Mucosa of stomach (tissue), 1 donor: ENCODE data around the gene HCCS.

Source experiments
- H3K27me3 ChIP-seq: one replicate; pipeline ENCODE4 v1.7.0; 2013; ENCODE audit warnings: mild to moderate bottlenecking, low read length; ENCODE audit not compliant: control insufficient read depth, insufficient read depth
- H3K36me3 ChIP-seq: one replicate; pipeline ENCODE4 v1.7.0; 2013; ENCODE audit warnings: low read length; ENCODE audit not compliant: control insufficient read depth, insufficient read depth
- H3K4me1 ChIP-seq: one replicate; pipeline ENCODE4 v1.7.0; 2013; ENCODE audit warnings: mild to moderate bottlenecking, low read length; ENCODE audit not compliant: control insufficient read depth, insufficient read depth
- H3K4me3 ChIP-seq: one replicate; pipeline ENCODE4 v1.7.0; 2013; ENCODE audit warnings: low read length
- H3K9ac ChIP-seq: one replicate; pipeline ENCODE4 v1.7.0; 2013; ENCODE audit warnings: mild to moderate bottlenecking, low read length, moderate library complexity
- H3K9me3 ChIP-seq: one replicate; pipeline ENCODE4 v1.7.0; 2013; ENCODE audit warnings: mild to moderate bottlenecking, low read length, moderate library complexity; ENCODE audit not compliant: control insufficient read depth
- donor health status: Pancreatic carcinoma.

The HCCS gene

DNA sequence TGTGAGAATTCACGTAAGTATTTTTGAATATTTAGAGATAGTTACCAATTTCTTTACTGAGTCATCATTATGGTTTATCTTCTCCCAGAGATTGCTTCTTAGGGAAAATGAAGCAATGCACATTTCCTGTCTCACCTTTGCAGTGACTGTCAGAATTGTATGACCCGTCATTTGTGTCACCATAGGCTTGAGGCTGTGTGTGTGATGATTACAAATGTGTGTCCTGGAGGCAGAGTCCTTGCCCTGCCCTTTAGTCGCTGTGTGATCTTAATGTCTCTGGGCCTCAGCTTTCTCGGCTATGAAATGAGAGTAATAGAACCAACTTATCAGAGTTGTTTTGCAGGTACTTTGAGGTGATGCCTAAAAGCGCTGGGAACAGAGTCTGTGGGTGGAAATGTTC lies 13.9 kb downstream of the HCCS start:
- H3K9me3 ChIP-seq, result no peaks in the 10 kb centered on the region
- no peak overlapping the region for H3K4me3 ChIP-seq
- no peak overlapping the region for H3K9ac ChIP-seq
- H3K4me1 ChIP-seq, result no peaks in the 10 kb centered on the region
- no peaks in the 10 kb centered on the region for H3K36me3 ChIP-seq
- no peaks in the 10 kb centered on the region for H3K27me3 ChIP-seq

DNA sequence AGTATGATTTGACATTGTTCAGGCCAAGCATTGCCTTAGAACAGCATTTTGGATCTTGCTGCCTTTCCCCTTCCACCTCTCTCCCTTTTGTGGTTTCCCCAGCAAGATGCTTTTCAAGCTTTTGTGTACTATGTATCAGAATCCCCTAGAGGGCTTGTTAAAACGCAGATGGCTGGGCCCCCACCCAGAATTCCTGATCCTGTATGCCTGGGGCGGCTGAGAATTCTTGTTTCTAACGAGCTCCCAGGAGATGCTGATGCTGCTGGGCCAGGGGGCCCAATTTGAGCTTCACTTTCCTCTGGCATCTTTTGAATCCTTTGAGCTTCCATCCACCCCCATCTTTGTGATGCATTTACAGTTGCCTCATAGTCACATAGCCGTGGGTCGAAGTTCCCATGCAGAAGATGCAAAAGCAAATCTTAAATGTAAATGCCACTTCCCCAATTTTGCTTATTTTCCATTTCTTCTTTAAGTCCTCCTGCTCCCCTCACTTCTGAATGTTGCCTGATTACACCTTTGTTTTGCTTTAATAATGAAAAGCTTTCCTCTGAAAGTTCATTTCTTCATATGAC lies 18.5 kb downstream of the HCCS start:
- H3K27me3 ChIP-seq, result no peaks in the 10 kb centered on the region
- no peaks in the 10 kb centered on the region for H3K4me1 ChIP-seq
- H3K36me3 ChIP-seq, result no peaks in the 10 kb centered on the region
- no peak overlapping the region for H3K9ac ChIP-seq
- H3K9me3 ChIP-seq, result no peaks in the 10 kb centered on the region
- no peak overlapping the region for H3K4me3 ChIP-seq

DNA sequence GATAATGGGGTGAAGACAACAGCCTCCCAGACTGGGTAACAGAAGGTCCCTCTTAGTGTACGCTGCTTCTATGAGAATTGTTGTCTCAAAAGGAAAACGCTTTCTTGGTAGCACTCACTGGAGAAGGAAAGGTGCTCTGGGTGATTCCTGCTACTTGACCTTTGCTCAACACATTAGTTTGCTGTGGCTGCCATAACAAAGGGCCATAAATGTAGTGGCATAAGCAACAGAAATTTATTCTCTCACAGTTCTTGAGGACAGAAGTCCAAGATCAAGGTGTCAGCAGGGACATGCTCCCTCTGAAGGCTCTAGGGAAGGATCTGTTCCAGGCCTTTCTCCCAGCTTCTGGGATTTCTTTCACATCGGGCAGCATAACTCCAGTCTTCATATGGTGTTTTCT lies 19.0 kb downstream of the HCCS start:
- no peaks in the 10 kb centered on the region for H3K27me3 ChIP-seq
- H3K9ac ChIP-seq, result no peak overlapping the region
- H3K4me1 ChIP-seq, result no peaks in the 10 kb centered on the region
- no peaks in the 10 kb centered on the region for H3K36me3 ChIP-seq
- no peak overlapping the region for H3K4me3 ChIP-seq
- H3K9me3 ChIP-seq, result no peaks in the 10 kb centered on the region

DNA sequence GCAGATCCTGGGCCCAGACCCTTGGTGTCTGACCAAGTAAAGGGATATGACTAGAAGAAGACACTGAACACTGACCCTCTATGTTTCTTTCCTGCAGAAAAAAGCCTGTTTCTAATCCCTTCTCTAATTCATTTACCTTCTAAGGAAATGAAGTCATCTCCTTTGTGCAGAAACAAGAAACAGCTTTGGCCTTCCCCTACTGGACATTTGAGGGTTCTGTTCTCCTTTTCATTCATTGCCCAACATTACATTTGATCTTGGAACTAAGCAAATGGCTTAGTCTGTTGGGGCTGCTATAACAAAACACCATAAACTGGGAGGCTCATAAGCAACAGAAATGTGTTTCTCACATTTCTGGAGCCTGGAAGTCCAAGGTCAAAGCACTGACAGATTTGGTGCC lies 20.0 kb downstream of the HCCS start:
- Histone ChIP-seq H3K9me3 (no peaks in the 10 kb centered on the region), H3K4me3 (no peak overlapping the region), H3K9ac (no peak overlapping the region), H3K36me3 (no peaks in the 10 kb centered on the region), H3K27me3 (no peaks in the 10 kb centered on the region), H3K4me1 (no peaks in the 10 kb centered on the region)

DNA sequence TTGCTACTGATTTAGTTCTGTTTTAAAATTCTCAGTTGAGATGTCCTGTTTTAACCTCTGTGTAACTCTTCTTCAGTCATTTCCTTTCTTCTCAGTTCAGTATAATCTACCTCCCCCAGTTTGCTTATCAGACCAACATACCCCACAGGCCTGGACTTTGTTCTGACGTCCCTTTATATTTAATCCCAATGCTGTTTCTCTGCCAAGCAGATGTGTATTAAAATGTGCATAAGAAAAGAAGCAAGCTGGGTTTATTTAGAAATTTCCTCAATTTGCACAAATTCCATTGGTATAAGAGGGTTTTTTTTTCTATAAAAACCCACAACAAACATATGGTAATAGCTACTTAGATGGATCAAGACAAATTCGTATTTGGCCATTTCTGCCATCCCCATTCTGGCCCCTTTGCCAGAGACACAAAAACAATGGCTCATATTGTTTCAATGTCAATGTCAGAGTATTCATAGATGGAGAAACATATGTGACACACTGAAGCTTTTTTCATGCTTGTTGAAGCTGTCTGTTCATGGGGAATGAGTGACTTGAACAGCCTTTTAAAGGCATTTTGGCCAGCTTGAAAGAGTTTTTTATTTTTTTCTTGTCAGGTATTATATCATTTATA lies 24.5 kb downstream of the HCCS start:
- Histone ChIP-seq H3K4me1 (no peaks in the 10 kb centered on the region), H3K9ac (no peak overlapping the region), H3K27me3 (no peaks in the 10 kb centered on the region), H3K9me3 (no peaks in the 10 kb centered on the region), H3K4me3 (no peak overlapping the region), H3K36me3 (no peaks in the 10 kb centered on the region)

DNA sequence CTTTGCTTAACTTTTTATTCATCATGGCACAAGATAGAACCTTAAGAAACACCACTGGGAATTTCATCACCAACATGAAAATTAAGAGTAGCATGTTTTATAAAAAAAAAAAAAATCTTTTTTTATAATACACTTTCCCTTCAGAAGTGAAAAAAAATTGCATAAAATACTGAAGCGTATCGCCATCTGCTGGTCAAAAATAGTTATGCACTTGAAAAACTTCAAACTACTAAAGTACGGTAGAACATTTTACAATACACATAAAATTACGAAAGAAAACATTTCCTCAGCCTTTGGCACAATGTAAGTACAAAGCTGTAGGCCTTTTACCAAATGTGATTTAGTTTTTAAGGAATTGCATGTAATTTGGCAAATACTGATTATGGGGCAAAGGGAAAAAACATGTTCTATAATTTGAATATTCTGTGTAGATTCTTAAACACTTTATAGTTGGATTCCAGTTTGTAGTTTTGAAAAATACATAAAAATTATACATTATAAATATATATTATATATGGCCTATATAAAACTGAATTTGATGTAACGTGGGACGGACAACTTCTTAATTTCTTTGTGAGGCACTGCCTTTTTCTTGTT lies 26.5 kb downstream of the HCCS start:
- Histone ChIP-seq H3K27me3 (no peaks in the 10 kb centered on the region), H3K36me3 (no peaks in the 10 kb centered on the region), H3K4me1 (no peaks in the 10 kb centered on the region), H3K9me3 (no peaks in the 10 kb centered on the region), H3K9ac (no peak overlapping the region), H3K4me3 (no peak overlapping the region)

DNA sequence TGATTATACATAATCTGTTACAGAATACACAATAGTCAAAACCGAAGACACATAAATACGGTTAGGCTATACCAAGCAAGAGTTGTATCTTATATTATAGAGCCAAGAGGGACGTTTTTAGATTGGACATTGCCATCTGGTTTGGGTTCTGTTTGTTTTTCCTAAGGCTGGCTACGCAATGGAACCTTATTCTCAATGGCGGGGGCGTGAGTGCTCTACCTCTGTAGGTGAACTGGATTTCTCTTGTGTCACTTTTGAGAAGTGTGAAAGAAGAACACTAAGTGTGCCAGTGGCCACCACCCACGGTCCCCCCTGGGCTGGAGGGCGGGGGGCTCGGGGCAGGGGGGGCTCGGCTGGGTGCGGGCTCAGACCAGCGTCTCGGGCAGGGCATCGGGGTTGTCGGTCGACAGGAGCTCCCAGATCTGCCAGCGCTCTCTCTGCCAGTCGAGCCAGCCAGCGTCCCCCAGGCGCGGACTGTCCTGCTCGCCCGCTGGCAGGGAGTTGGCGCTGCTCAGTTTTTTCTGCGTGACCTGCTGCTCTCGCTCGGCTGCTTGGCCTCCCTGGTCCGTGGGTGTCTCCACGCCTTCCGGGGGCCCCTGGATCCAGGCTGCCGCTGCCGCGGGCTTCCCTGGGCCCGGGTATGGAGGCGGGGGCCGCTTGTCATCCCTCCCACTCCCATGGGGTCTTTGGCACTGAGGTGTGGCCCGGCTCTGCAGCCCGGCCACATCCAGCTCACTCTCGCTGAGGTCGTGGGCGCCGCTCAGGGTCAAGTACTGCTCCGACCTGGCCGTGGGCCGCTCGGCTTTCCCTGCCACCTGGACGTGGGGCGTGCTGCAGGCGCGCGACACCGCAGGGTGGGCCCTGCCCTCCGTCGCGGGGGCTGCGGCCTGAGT lies 27.6 kb downstream of the HCCS start:
- Histone ChIP-seq H3K9ac (no peak overlapping the region), H3K4me3 (no peak overlapping the region), H3K9me3 (no peaks in the 10 kb centered on the region), H3K27me3 (no peaks in the 10 kb centered on the region), H3K4me1 (no peaks in the 10 kb centered on the region), H3K36me3 (no peaks in the 10 kb centered on the region)

DNA sequence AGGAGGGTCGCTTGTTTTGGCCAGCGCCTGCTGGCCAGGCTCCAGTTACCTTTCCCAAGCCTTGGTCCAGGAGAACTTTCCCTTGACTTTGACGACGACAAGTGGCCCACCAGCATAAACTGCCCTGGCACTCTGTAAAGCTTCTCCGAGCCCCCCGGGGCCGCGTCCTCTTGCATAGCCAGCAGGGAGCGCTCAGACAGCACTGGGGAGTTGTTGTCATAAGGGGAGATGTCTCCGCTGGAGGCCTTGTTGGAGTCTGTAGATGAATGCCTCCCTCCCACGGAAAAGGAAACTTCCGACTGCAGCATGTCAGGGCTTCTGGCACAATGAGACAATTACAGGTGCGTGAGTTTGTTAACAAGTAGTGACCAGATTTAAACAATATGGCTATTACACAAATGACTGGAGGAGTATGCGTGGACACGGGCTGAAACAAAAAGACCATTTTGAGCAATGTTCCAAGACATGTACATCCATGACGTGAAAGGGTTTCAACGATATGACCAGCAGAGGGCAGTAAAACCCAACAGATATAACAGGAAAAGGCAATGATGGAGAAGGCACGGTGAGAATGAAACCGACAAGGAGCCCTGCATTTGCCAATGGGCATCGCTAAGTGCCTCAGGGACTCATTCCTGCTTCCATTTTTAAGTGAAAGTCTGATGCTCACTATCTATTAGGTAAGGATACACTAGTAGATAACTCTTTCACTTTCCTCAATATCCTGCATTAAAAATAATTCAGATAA lies 33.0 kb downstream of the HCCS start:
- Histone ChIP-seq H3K27me3 (no peaks in the 10 kb centered on the region), H3K4me1 (peaks cover 6% of the 10 kb centered on the region), H3K4me3 (no peak overlapping the region), H3K9ac (no peak overlapping the region), H3K9me3 (no peaks in the 10 kb centered on the region), H3K36me3 (no peaks in the 10 kb centered on the region)

DNA sequence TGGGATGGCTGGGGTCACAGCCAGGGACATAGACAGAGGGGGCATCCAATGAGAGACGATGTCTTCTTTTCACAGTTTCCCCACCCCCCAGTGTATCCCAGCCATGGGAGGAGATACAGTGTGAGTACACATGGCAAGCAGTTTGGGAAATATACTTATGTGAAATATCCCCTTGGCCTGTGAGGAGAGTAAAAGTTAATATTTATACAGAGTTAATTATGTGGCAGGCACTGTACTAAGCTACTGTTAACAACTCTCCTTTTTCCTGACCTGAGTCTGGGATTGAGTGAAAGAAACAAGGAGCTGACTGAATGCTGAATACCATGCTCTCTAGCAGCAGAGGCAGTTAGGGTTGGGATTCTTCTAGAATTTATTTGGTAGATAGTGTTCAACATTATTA lies 35.3 kb downstream of the HCCS start:
- Histone ChIP-seq H3K4me3 (no peak overlapping the region), H3K9ac (no peak overlapping the region), H3K36me3 (no peaks in the 10 kb centered on the region), H3K4me1 (peaks cover 6% of the 10 kb centered on the region), H3K9me3 (no peaks in the 10 kb centered on the region), H3K27me3 (no peaks in the 10 kb centered on the region)

DNA sequence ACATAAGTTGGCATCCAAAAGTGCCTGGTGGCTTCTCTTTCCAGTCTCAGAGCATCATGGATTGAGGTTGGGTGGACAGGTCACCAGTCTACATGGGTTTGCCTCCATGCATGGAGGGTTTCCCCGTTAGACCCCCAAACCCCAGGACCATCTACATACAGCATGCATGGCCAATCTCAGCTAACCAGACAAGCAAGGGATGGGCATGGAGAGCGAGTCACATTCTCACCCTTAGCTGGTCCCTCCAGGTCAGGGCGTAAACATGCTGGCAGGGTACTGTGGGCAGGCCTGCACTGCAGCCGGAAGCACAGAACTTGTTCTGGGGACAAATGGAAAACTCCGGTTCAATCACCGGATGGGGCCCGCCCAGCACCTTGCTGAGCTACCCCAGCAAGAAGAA lies 37.3 kb downstream of the HCCS start:
- Histone ChIP-seq H3K27me3 (no peaks in the 10 kb centered on the region), H3K9me3 (no peaks in the 10 kb centered on the region), H3K4me1 (peaks cover 6% of the 10 kb centered on the region), H3K9ac (no peak overlapping the region), H3K4me3 (no peak overlapping the region), H3K36me3 (no peaks in the 10 kb centered on the region)

DNA sequence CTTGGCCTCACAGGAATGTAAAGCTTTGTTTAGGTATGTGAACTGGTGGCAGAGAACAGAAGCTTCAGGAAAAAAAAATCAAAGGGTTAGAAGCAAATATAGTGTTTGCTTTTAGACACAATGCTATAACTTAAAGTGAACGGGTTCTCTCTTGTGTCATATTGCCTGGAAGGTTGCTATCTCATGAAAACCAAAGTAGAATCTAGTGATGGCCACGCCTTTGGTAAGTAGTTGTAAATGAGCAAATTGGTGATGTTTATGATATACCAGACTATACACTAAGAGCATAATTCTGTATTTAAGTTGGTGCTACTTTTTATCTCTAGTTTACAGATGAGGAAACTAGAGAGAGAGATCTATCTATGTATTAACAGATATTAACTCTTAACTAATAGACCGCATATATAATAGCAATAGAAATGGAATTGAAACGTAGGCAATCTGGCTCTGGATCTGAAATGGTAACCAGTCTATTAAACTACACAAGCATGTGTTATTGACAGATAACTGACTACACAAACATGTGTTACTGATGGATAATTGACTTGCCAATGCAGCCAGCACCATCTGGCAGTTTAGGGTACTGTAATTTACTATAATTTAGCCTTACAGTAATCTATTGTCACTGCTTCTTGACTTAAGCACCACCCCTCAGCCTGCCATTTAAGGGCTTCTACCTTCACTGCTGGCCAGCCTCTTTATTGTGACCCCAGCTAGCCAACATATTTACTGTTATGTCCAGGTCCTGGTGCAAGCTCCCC lies 40.8 kb downstream of the HCCS start:
- no peaks in the 10 kb centered on the region for H3K4me1 ChIP-seq
- no peaks in the 10 kb centered on the region for H3K9me3 ChIP-seq
- H3K4me3 ChIP-seq, result no peak overlapping the region
- H3K9ac ChIP-seq, result no peak overlapping the region
- H3K36me3 ChIP-seq, result no peaks in the 10 kb centered on the region
- no peaks in the 10 kb centered on the region for H3K27me3 ChIP-seq
